22Rv1 (cell line): ENCODE measurements around the gene FIP1L1.

Experiments used
- ZFX ChIP-seq: fragments of 450-650 bp; IDR thresholded peaks from 2 replicates; pipeline ENCODE4 v1.6.1; 2017; ENCODE audit warnings: antibody characterized with exemption, borderline replicate concordance
- TF ChIP-seq, protein P1 (sequence below): fragments of 450-650 bp; IDR thresholded peaks from 2 replicates; pipeline ENCODE4 v1.5.1; 2017; ENCODE audit warnings: mild to moderate bottlenecking

DNA sequence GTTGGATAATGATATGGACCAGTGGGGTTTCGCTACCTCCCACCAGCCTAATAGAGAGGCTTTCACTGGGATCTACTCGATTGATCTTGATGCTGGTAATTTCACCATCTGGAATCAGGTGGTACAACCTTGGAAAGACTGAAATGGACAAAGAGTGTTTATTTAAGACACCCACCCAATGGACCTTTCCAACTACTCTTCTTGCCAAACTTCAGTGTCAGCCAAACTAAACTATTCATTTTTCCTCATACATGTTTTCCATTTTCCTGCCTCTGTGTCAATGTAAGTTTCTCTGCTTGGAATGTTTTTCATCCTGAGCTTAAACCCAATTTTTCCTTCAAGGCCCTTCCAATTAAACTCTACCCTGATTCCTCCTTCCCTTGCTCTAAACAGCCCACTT lies 121.3 kb downstream of the FIP1L1 start:
- TF ChIP-seq, protein P1, sequence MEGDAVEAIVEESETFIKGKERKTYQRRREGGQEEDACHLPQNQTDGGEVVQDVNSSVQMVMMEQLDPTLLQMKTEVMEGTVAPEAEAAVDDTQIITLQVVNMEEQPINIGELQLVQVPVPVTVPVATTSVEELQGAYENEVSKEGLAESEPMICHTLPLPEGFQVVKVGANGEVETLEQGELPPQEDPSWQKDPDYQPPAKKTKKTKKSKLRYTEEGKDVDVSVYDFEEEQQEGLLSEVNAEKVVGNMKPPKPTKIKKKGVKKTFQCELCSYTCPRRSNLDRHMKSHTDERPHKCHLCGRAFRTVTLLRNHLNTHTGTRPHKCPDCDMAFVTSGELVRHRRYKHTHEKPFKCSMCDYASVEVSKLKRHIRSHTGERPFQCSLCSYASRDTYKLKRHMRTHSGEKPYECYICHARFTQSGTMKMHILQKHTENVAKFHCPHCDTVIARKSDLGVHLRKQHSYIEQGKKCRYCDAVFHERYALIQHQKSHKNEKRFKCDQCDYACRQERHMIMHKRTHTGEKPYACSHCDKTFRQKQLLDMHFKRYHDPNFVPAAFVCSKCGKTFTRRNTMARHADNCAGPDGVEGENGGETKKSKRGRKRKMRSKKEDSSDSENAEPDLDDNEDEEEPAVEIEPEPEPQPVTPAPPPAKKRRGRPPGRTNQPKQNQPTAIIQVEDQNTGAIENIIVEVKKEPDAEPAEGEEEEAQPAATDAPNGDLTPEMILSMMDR, result no peak
- no peak for TF ChIP-seq ZFX
